ENCODE measurements around the gene PAPOLG.

Gene PAPOLG

GRCh38 chr2:60837123-60837522 is 81.1 kb downstream of the PAPOLG start:
- H3K4me2 ChIP-seq = peak overlapping the region; percentile 5; the same call in 1 of the 2 replicates
- peaks cover 60% of the 10 kb centered on the region for H3K4me1 ChIP-seq (ENCODE audit: low read depth, poor library complexity, severe bottlenecking)
- H4K20me1 ChIP-seq (ENCODE audit: insufficient read depth) = no peaks in the 10 kb centered on the region
- H3K27me3 ChIP-seq (ENCODE audit: insufficient read depth, low read depth) = no peaks in the 10 kb centered on the region
- no peaks in the 10 kb centered on the region for H3K79me2 ChIP-seq (ENCODE audit: insufficient read depth, low read depth)
- H3K27ac ChIP-seq = no peak overlapping the region
- H3K9ac ChIP-seq = no peak overlapping the region
- TF ChIP-seq, protein P1, sequence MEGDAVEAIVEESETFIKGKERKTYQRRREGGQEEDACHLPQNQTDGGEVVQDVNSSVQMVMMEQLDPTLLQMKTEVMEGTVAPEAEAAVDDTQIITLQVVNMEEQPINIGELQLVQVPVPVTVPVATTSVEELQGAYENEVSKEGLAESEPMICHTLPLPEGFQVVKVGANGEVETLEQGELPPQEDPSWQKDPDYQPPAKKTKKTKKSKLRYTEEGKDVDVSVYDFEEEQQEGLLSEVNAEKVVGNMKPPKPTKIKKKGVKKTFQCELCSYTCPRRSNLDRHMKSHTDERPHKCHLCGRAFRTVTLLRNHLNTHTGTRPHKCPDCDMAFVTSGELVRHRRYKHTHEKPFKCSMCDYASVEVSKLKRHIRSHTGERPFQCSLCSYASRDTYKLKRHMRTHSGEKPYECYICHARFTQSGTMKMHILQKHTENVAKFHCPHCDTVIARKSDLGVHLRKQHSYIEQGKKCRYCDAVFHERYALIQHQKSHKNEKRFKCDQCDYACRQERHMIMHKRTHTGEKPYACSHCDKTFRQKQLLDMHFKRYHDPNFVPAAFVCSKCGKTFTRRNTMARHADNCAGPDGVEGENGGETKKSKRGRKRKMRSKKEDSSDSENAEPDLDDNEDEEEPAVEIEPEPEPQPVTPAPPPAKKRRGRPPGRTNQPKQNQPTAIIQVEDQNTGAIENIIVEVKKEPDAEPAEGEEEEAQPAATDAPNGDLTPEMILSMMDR (conservative IDR thresholded peaks at IDR 0.05; ENCODE audit: low read depth, low read length) = no peak
- H3K36me3 ChIP-seq (ENCODE audit: insufficient read depth) = no peaks in the 10 kb centered on the region
- no peak overlapping the region for H3K4me3 ChIP-seq (IDR thresholded peaks at IDR 0.05; ENCODE audit: insufficient read depth, low read depth, low read length)
- no peak overlapping the region for H2AFZ ChIP-seq (ENCODE audit: low read depth)

GRCh38 chr2:60838481-60838880 is 82.4 kb downstream of the PAPOLG start:
- H3K36me3 ChIP-seq (ENCODE audit: insufficient read depth) = no peaks in the 10 kb centered on the region
- TF ChIP-seq, protein P1 (conservative IDR thresholded peaks at IDR 0.05; ENCODE audit: low read depth, low read length) = no peak
- no peaks in the 10 kb centered on the region for H3K27me3 ChIP-seq (ENCODE audit: insufficient read depth, low read depth)
- H3K27ac ChIP-seq = no peak overlapping the region
- no peaks in the 10 kb centered on the region for H4K20me1 ChIP-seq (ENCODE audit: insufficient read depth)
- H3K9ac ChIP-seq = no peak overlapping the region
- H3K4me2 ChIP-seq = no peak overlapping the region
- no peak overlapping the region for H3K4me3 ChIP-seq (IDR thresholded peaks at IDR 0.05; ENCODE audit: insufficient read depth, low read depth, low read length)
- peaks cover 64% of the 10 kb centered on the region for H3K4me1 ChIP-seq (ENCODE audit: low read depth, poor library complexity, severe bottlenecking)
- H2AFZ ChIP-seq (ENCODE audit: low read depth) = no peak overlapping the region
- H3K79me2 ChIP-seq (ENCODE audit: insufficient read depth, low read depth) = no peaks in the 10 kb centered on the region

DNA sequence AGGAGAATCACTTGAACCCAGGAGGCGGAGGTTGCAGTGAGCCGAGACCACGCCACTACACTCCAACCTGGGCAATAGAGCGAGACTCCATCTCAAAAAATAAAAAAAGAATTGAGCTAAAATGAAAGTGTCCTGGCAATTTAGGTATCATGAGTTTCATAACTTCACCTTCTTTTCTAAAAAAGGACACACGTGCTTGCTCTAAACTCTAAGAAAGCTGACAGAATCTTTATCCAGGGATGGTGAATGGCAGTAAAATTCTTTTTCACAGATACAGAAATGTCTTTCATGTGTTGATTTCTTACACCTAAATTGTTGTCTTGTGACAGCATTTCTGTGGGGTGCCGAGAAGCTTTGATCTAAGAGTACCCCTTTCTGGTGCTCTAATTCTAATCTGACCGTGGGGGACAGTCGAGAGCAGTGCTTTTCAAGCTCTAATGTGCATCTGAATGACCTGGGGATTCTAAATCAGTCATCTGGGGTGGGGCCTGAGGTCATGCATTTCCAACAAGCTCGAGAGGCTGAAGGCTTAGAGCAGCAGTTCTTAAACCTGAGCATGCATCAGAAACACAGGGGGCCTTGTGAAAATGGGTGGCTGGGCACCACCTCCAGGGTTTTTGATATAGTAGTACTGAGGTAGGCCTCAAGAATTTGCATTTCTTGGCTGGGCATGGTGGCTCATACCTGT is 83.2 kb downstream of the PAPOLG start:
- H3K4me1 ChIP-seq (ENCODE audit: low read depth, poor library complexity, severe bottlenecking) = peaks cover 57% of the 10 kb centered on the region
- H3K4me2 ChIP-seq = peak overlapping the region; percentile 11; the same call in 1 of the 2 replicates

GRCh38 chr2:60840880-60841279 is 84.8 kb downstream of the PAPOLG start:
- Histone ChIP-seq H3K27me3 (ENCODE audit: insufficient read depth, low read depth) (no peaks in the 10 kb centered on the region), H3K4me3 (IDR thresholded peaks at IDR 0.05; ENCODE audit: insufficient read depth, low read depth, low read length) (no peak overlapping the region)

More for the DNA sequence above, 83.2 kb downstream of the PAPOLG start:
- Histone ChIP-seq H3K4me3 (IDR thresholded peaks at IDR 0.05; ENCODE audit: insufficient read depth, low read depth, low read length) (no peak overlapping the region), H3K27ac (no peak overlapping the region), H3K9ac (no peak overlapping the region), H3K27me3 (ENCODE audit: insufficient read depth, low read depth) (no peaks in the 10 kb centered on the region), H3K79me2 (ENCODE audit: insufficient read depth, low read depth) (no peaks in the 10 kb centered on the region), H2AFZ (ENCODE audit: low read depth) (no peak overlapping the region), H3K36me3 (ENCODE audit: insufficient read depth) (no peaks in the 10 kb centered on the region), H4K20me1 (ENCODE audit: insufficient read depth) (no peaks in the 10 kb centered on the region)
- TF ChIP-seq, protein P1 (conservative IDR thresholded peaks at IDR 0.05; ENCODE audit: low read depth, low read length) = no peak

More at GRCh38 chr2:60840880-60841279, 84.8 kb downstream of the PAPOLG start:
- Histone ChIP-seq H3K79me2 (ENCODE audit: insufficient read depth, low read depth) (no peaks in the 10 kb centered on the region), H3K4me2 (peak overlapping the region; percentile 49), H3K27ac (peak overlapping the region; percentile 19; the same call in 1 of the 2 replicates), H3K36me3 (ENCODE audit: insufficient read depth) (no peaks in the 10 kb centered on the region), H3K4me1 (ENCODE audit: low read depth, poor library complexity, severe bottlenecking) (peaks cover 53% of the 10 kb centered on the region), H3K9ac (no peak overlapping the region; the same call in 1 of the 2 replicates), H4K20me1 (ENCODE audit: insufficient read depth) (no peaks in the 10 kb centered on the region), H2AFZ (ENCODE audit: low read depth) (no peak overlapping the region; the same call in 1 of the 2 replicates)
- TF ChIP-seq, protein P1 (conservative IDR thresholded peaks at IDR 0.05; ENCODE audit: low read depth, low read length) = no peak
